Caco-2 (cell line): ENCODE results near the gene SSBP1. TPM values are rescaled to one million over a fixed set of nuclear protein-coding genes. Genes with fewer than 3 reads are reported as not detected.

Experiments used
- BruUV-seq: library from RNA; stranded (reverse); fragments of 400-500 nt; replicated peaks from 2 replicates; lab custom pipeline; 2021; lab: Mats Ljungman, UMichigan
- CTCF ChIA-PET: fragments of 300-600 bp; sonication (Branson Sonifier 250); formaldehyde crosslinking; loops from one replicate; lab custom pipeline; 2022; ENCODE audit warnings: antibody characterized with exemption; lab: Charles Lee
- POLR2A ChIA-PET: fragments of 300-600 bp; sonication (Branson Sonifier 250); formaldehyde crosslinking; loops from one replicate; lab custom pipeline; 2022; ENCODE audit warnings: antibody characterized with exemption; lab: Charles Lee
- DNase-seq, 2 experiments: peaks; one replicate each; pipeline versions ENCODE4 v3.0.0 to v3.0.0-alpha.2; 2020 to 2022
- H3K27me3 ChIP-seq: replicated peaks from 2 replicates; pipeline ENCODE4 v1.6.0; 2011; ENCODE audit warnings: low read length; ENCODE audit not compliant: control insufficient read depth, insufficient read depth
- H3K36me3 ChIP-seq: 2 replicates; pipeline ENCODE4 v1.5.1; 2011; ENCODE audit warnings: low read length; ENCODE audit not compliant: control insufficient read depth, insufficient read depth
- H3K4me1 ChIP-seq: fragments of 250-450 bp; sonication (Bioruptor Pico); 2 replicates; pipeline ENCODE4 v1.5.1; 2020; ENCODE audit warnings: mild to moderate bottlenecking
- H3K4me3 ChIP-seq: 2 replicates; pipeline ENCODE4 v1.5.1; 2011; ENCODE audit warnings: low read depth, mild to moderate bottlenecking, control low read depth, low read length
- H3K9me3 ChIP-seq: fragments of 250-450 bp; sonication (Bioruptor Pico); 2 replicates; pipeline ENCODE4 v1.5.1; 2020; ENCODE audit warnings: mild to moderate bottlenecking, moderate library complexity
- H3K27ac Mint-ChIP-seq: one replicate; pipeline ENCODE4 v1.8.0; 2022; ENCODE audit warnings: mixed read lengths; ENCODE audit not compliant: unreplicated experiment
- H3K27me3 Mint-ChIP-seq: one replicate; pipeline ENCODE4 v1.8.0; 2022; ENCODE audit warnings: mixed read lengths; ENCODE audit not compliant: insufficient read depth, unreplicated experiment
- H3K36me3 Mint-ChIP-seq: one replicate; pipeline ENCODE4 v1.8.0; 2022; ENCODE audit warnings: mild to moderate bottlenecking, mixed read lengths; ENCODE audit not compliant: insufficient read depth, unreplicated experiment
- H3K4me1 Mint-ChIP-seq: one replicate; pipeline ENCODE4 v1.8.0; 2022; ENCODE audit warnings: low read depth, mixed read lengths; ENCODE audit not compliant: unreplicated experiment
- H3K4me3 Mint-ChIP-seq: one replicate; pipeline ENCODE4 v1.8.0; 2022; ENCODE audit warnings: mild to moderate bottlenecking, moderate library complexity, mixed read lengths; ENCODE audit not compliant: unreplicated experiment
- H3K9me3 Mint-ChIP-seq: one replicate; pipeline ENCODE4 v1.8.0; 2022; ENCODE audit warnings: mixed read lengths; ENCODE audit not compliant: unreplicated experiment
- CTCF ChIP-seq, 2 experiments: fragments of 200-600 bp in 1 of 2; IDR thresholded peaks; 1 replicate in 1 of 2; 2 replicates in 1 of 2; pipeline versions ENCODE4 v1.5.1 to v1.8.0; 2011 to 2022; ENCODE audit warnings: antibody characterized with exemption in 1 of 2, control low read depth in 1 of 2, inconsistent platforms in 1 of 2, low read depth in 1 of 2, low read length in 1 of 2, mild to moderate bottlenecking in 1 of 2, moderate library complexity in 1 of 2; ENCODE audit not compliant: insufficient read depth in 1 of 2, severe bottlenecking in 1 of 2, unreplicated experiment in 1 of 2
- intact Hi-C: fragments of 100-400 bp; cut with micrococcal nuclease; formaldehyde crosslinking; loops from one replicate; pipeline ENCODE4 v1.10.0; 2022; ENCODE audit not compliant: unreplicated experiment
- total RNA-seq: library from RNA; stranded (reverse); gene quantifications from 2 replicates; pipeline ENCODE4 v1.2.3, GENCODE V29; 2022

SSBP1 gene
- total RNA-seq, 1 experiment from 2014 or later: 199 TPM

- Histone ChIP-seq H3K36me3 (no peaks in the 10 kb centered on the region; the same call in 1 of the 2 replicates), H3K4me1 (peaks cover 29% of the 10 kb centered on the region), H3K4me3 (no peak overlapping the region), H3K9me3 (no peaks in the 10 kb centered on the region), H3K27me3 (no peaks in the 10 kb centered on the region)
- Mint-ChIP-seq H3K9me3 (no peaks in the 10 kb centered on the region), H3K27ac (no peak overlapping the region), H3K27me3 (no peaks in the 10 kb centered on the region), H3K36me3 (no peaks in the 10 kb centered on the region), H3K4me1 (peaks cover 19% of the 10 kb centered on the region), H3K4me3 (peak overlapping the region; percentile 60)
- no TSS peak for BruUV-seq
- TF ChIP-seq CTCF (IDR thresholded peaks at IDR 0.05; ENCODE audit: insufficient read depth in 1 of 2, low read depth in 1 of 2, low read length in 1 of 2, severe bottlenecking in 1 of 2, unreplicated experiment in 1 of 2): no peak
- intact Hi-C loops: loop anchor here (10.0 kb wide), 1 partner anchor 45 kb away; no protein-coding TSS in a partner anchor
- CTCF ChIA-PET: no interaction called here
- DNase-seq: no peak
- POLR2A ChIA-PET: interaction anchor here (0.5 to 2.3 kb wide), 4 partner anchors 14 to 686 kb away, joined by 3 to 6 read pairs (median 4); partner anchors contain the start of gene SSBP1
Observed at GRCh38 chr7:141699860-141700259, 38.3 kb upstream of the SSBP1 start.

GRCh38 chr7:141700296-141700847, 37.8 kb upstream of the SSBP1 start:
- peak overlapping the region; percentile 60 for H3K4me3 Mint-ChIP-seq
- peaks cover 34% of the 10 kb centered on the region for H3K4me1 ChIP-seq
- no peak for TF ChIP-seq CTCF (IDR thresholded peaks at IDR 0.05; ENCODE audit: insufficient read depth in 1 of 2, low read depth in 1 of 2, low read length in 1 of 2, severe bottlenecking in 1 of 2, unreplicated experiment in 1 of 2)
- H3K36me3 Mint-ChIP-seq: no peaks in the 10 kb centered on the region
- no peaks in the 10 kb centered on the region for H3K9me3 Mint-ChIP-seq
- H3K27me3 Mint-ChIP-seq: no peaks in the 10 kb centered on the region
- DNase-seq: no peak
- ChIA-PET CTCF (no interaction called here), POLR2A (interaction anchor here (0.5 to 2.3 kb wide), 4 partner anchors 14 to 687 kb away, joined by 3 to 6 read pairs (median 4); partner anchors contain the start of gene SSBP1)
- TSS peak; percentile 35 for BruUV-seq
- H3K4me3 ChIP-seq: peak overlapping the region; percentile 84
- intact Hi-C loops: loop anchor here (10.0 kb wide), 1 partner anchor 46 kb away; no protein-coding TSS in a partner anchor
- no peaks in the 10 kb centered on the region for H3K9me3 ChIP-seq
- no peak overlapping the region for H3K27ac Mint-ChIP-seq
- peaks cover 24% of the 10 kb centered on the region for H3K4me1 Mint-ChIP-seq
- no peaks in the 10 kb centered on the region; the same call in 1 of the 2 replicates for H3K36me3 ChIP-seq
- H3K27me3 ChIP-seq: no peaks in the 10 kb centered on the region

DNA sequence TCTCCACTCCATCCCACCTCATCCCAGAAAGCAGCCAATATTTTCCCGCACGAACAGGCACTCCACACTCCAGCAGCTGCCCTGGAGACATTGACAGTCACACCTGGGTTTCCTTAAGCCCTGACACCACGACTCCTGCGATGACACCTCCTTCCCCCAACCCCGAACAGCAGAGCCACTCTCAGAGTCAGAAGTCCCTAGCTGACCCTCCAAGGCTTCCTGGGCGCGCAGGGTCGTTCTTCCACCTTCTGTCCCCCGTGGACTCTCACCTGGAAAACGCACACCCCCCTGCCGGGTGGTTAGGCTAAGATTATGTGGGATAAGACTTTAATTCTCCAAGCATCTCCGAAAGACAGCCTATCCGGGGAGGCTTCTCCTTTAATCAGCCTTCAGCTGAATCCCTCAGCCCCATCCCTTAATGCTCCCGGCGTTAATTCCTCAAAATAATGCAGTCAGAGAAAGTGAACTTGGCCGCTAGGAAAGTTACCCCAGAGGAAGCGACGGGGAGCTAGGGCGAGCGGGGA, 37.2 kb upstream of the SSBP1 start:
- peaks cover 26% of the 10 kb centered on the region for H3K4me1 Mint-ChIP-seq
- H3K4me1 ChIP-seq: peaks cover 39% of the 10 kb centered on the region
- H3K4me3 Mint-ChIP-seq: peak overlapping the region; percentile 60
- no peak for TF ChIP-seq CTCF (IDR thresholded peaks at IDR 0.05; ENCODE audit: insufficient read depth in 1 of 2, low read depth in 1 of 2, low read length in 1 of 2, severe bottlenecking in 1 of 2, unreplicated experiment in 1 of 2)
- peak overlapping the region; percentile 84 for H3K4me3 ChIP-seq
- H3K9me3 Mint-ChIP-seq: no peaks in the 10 kb centered on the region
- no peaks in the 10 kb centered on the region for H3K27me3 ChIP-seq
- H3K9me3 ChIP-seq: no peaks in the 10 kb centered on the region
- no peaks in the 10 kb centered on the region for H3K36me3 Mint-ChIP-seq
- H3K27me3 Mint-ChIP-seq: no peaks in the 10 kb centered on the region
- ChIA-PET CTCF (interaction anchor here (0.7 to 1.9 kb wide), 2 partner anchors 37 to 46 kb away, joined by 7 read pairs; partner anchors contain the start of gene SSBP1), POLR2A (interaction anchor here (1.3 to 2.3 kb wide), 2 partner anchors 13 to 37 kb away, joined by 3 to 6 read pairs; partner anchors contain the start of gene SSBP1)
- DNase-seq: no peak
- intact Hi-C loops: loop anchor here (10.0 kb wide), 1 partner anchor 46 kb away; no protein-coding TSS in a partner anchor
- no peaks in the 10 kb centered on the region; the same call in 1 of the 2 replicates for H3K36me3 ChIP-seq
- BruUV-seq: no TSS peak
- H3K27ac Mint-ChIP-seq: no peak overlapping the region
